H1 (cell line): Measurements from ENCODE around the gene FNDC7. TPM values are rescaled to one million over a fixed set of nuclear protein-coding genes. Genes with fewer than 3 reads are reported as not detected.

Experiments
- BCL11A ChIP-seq, 2 experiments: IDR thresholded peaks; one replicate each; pipeline ENCODE4 v1.6.1; 2011; ENCODE audit warnings: low read depth in 2 of 2, low read length in 2 of 2, mild to moderate bottlenecking in 2 of 2
- CEBPB ChIP-seq: IDR thresholded peaks from 2 replicates; pipeline ENCODE4 v1.6.1; 2012; ENCODE audit warnings: low read depth, low read length
- CHD1 ChIP-seq: IDR thresholded peaks from 2 replicates; pipeline ENCODE4 v1.6.1; 2012; ENCODE audit warnings: low read depth, low read length, improper control_type of control experiment
- EGR1 ChIP-seq: IDR thresholded peaks from 2 replicates; pipeline ENCODE4 v1.6.1; 2011; ENCODE audit warnings: low read depth, low read length, borderline replicate concordance
- NANOG ChIP-seq: IDR thresholded peaks from 2 replicates; pipeline ENCODE4 v1.6.1; 2011; ENCODE audit warnings: low read length, low read depth, mild to moderate bottlenecking, inconsistent platforms; ENCODE audit not compliant: insufficient read depth, poor library complexity, severe bottlenecking
- polyA plus RNA-seq, 7 experiments: library from polyadenylated mRNA; depleted of rRNA in 3 of 7; stranded (reverse) in 5 of 7; unstranded in 2 of 7; fragments of >200 nt in 5 of 7; fragments of 200-250 nt in 2 of 7; gene quantifications; 1 replicate in 5 of 7; 2 replicates in 1 of 7; 4 replicates in 1 of 7; pipeline versions ENCODE4 v1.2.1 to v1.2.3, GENCODE V29; 2011 to 2013; ENCODE audit warnings: missing spikeins in 2 of 7, mixed read lengths in 2 of 7
- total RNA-seq: library from RNA; stranded (reverse); fragmentation: NEBNext Ultra II Directional; extraction: Animal tissue kit (Norgen Biotek cat#: 25700); gene quantifications from 2 replicates; pipeline ENCODE4 v1.2.1, GENCODE V29; 2021
- TF ChIP-seq, protein P1 (sequence below): IDR thresholded peaks from 2 replicates; pipeline ENCODE4 v1.6.1; 2012; ENCODE audit warnings: low read length, inconsistent platforms

The FNDC7 gene
- total and polyA plus RNA-seq, 2 of the 8 experiments (the other 6 are each of a cell fraction or from before 2014, with no cell fraction given), result 0.13 to 0.20 TPM

GRCh38 chr1:108691128-108691941 is 21.4 kb upstream of the FNDC7 start (continued):
- TF ChIP-seq EGR1, result no peak
- TF ChIP-seq BCL11A (IDR thresholded peaks at IDR 0.05; ENCODE audit: low read depth in 2 of 2, low read length in 2 of 2), result no peak
- TF ChIP-seq, protein P1, sequence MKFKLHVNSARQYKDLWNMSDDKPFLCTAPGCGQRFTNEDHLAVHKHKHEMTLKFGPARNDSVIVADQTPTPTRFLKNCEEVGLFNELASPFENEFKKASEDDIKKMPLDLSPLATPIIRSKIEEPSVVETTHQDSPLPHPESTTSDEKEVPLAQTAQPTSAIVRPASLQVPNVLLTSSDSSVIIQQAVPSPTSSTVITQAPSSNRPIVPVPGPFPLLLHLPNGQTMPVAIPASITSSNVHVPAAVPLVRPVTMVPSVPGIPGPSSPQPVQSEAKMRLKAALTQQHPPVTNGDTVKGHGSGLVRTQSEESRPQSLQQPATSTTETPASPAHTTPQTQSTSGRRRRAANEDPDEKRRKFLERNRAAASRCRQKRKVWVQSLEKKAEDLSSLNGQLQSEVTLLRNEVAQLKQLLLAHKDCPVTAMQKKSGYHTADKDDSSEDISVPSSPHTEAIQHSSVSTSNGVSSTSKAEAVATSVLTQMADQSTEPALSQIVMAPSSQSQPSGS, result no peak
- TF ChIP-seq CHD1, result no peak; the same call in 1 of the 2 replicates
- no peak for TF ChIP-seq NANOG
- TF ChIP-seq CEBPB, result no peak
- TF ChIP-seq, all 59 proteins: peak for 0
